H9 (cell line): ENCODE measurements around the gene GUCA1C. TPM values are rescaled to one million over a fixed set of nuclear protein-coding genes. Genes with fewer than 3 reads are reported as not detected.

Experiments
- DNase-seq: peaks from one replicate; pipeline ENCODE4 v3.0.0-alpha.2; 2017
- H2AFZ ChIP-seq: one replicate; pipeline ENCODE4 v1.6.1; 2013; ENCODE audit warnings: mild to moderate bottlenecking, low read length, control low read depth, moderate library complexity
- H2AK5ac ChIP-seq: 2 replicates; pipeline ENCODE4 v1.6.1; 2013; ENCODE audit warnings: low read length, control low read depth, mixed read lengths; ENCODE audit not compliant: insufficient read length
- H2BK120ac ChIP-seq: one replicate; pipeline ENCODE4 v1.6.1; 2013; ENCODE audit warnings: low read depth, mild to moderate bottlenecking, low read length, control low read depth, inconsistent platforms; ENCODE audit not compliant: poor library complexity, severe bottlenecking
- H2BK12ac ChIP-seq: 2 replicates; pipeline ENCODE4 v1.6.1; 2013; ENCODE audit warnings: low read length, control low read depth, mixed read lengths, low read depth; ENCODE audit not compliant: insufficient read length
- H2BK15ac ChIP-seq: 2 replicates; pipeline ENCODE4 v1.6.1; 2013; ENCODE audit warnings: low read depth, low read length, control low read depth
- H2BK20ac ChIP-seq: one replicate; pipeline ENCODE4 v1.6.1; 2013; ENCODE audit warnings: low read depth, mild to moderate bottlenecking, low read length, control low read depth, inconsistent platforms; ENCODE audit not compliant: poor library complexity, severe bottlenecking
- H2BK5ac ChIP-seq: 2 replicates; pipeline ENCODE4 v1.6.1; 2013; ENCODE audit warnings: low read length, control low read depth, mixed read lengths; ENCODE audit not compliant: insufficient read length
- H3K14ac ChIP-seq: 2 replicates; pipeline ENCODE4 v1.6.1; 2013; ENCODE audit warnings: low read length, control low read depth; ENCODE audit not compliant: insufficient read depth
- H3K18ac ChIP-seq: 2 replicates; pipeline ENCODE4 v1.6.1; 2013; ENCODE audit warnings: low read depth, mild to moderate bottlenecking, mixed read lengths, low read length, control low read depth; ENCODE audit not compliant: insufficient read length
- H3K23ac ChIP-seq: 2 replicates; pipeline ENCODE4 v1.6.1; 2013; ENCODE audit warnings: low read length, control low read depth, mixed read lengths, low read depth; ENCODE audit not compliant: insufficient read length
- H3K23me2 ChIP-seq: 2 replicates; pipeline ENCODE4 v1.6.1; 2013; ENCODE audit warnings: low read depth, mild to moderate bottlenecking, mixed read lengths, low read length, control low read depth; ENCODE audit not compliant: insufficient read length, poor library complexity, severe bottlenecking
- H3K27ac ChIP-seq: 2 replicates; pipeline ENCODE4 v1.5.1; 2013; ENCODE audit warnings: low read length, control low read depth, mixed read lengths, low read depth; ENCODE audit not compliant: insufficient read length
- H3K27me3 ChIP-seq: 2 replicates; pipeline ENCODE4 v1.6.1; 2013; ENCODE audit warnings: low read length, control low read depth, inconsistent platforms; ENCODE audit not compliant: insufficient read depth
- H3K4ac ChIP-seq: 2 replicates; pipeline ENCODE4 v1.6.1; 2013; ENCODE audit warnings: low read depth, mild to moderate bottlenecking, control low read depth, inconsistent platforms, low read length, moderate library complexity
- H3K4me1 ChIP-seq: 2 replicates; pipeline ENCODE4 v1.6.1; 2013; ENCODE audit warnings: low read length, control low read depth, inconsistent platforms; ENCODE audit not compliant: insufficient read depth
- H3K4me2 ChIP-seq: 2 replicates; pipeline ENCODE4 v1.6.1; 2013; ENCODE audit warnings: low read length, control low read depth, mixed read lengths; ENCODE audit not compliant: insufficient read length, insufficient read depth
- H3K56ac ChIP-seq: 2 replicates; pipeline ENCODE4 v1.6.1; 2013; ENCODE audit warnings: low read depth, mild to moderate bottlenecking, mixed read lengths, low read length, control low read depth; ENCODE audit not compliant: insufficient read length
- H3K79me1 ChIP-seq: 2 replicates; pipeline ENCODE4 v1.6.1; 2013; ENCODE audit warnings: low read depth, mild to moderate bottlenecking, moderate library complexity, low read length, control low read depth, inconsistent platforms; ENCODE audit not compliant: insufficient read depth, poor library complexity, severe bottlenecking
- H3K79me2 ChIP-seq: 2 replicates; pipeline ENCODE4 v1.6.1; 2013; ENCODE audit warnings: low read length, control low read depth, inconsistent platforms; ENCODE audit not compliant: insufficient read depth
- H3K9ac ChIP-seq: 2 replicates; pipeline ENCODE4 v1.6.1; 2013; ENCODE audit warnings: low read length, control low read depth, mixed read lengths; ENCODE audit not compliant: insufficient read length; ENCODE audit errors: extremely low read depth
- H3K9me3 ChIP-seq: one replicate; pipeline ENCODE4 v1.6.1; 2013; ENCODE audit warnings: low read depth, low read length, inconsistent platforms; ENCODE audit not compliant: control insufficient read depth
- H3T11ph ChIP-seq: one replicate; pipeline ENCODE4 v1.6.1; 2013; ENCODE audit warnings: mild to moderate bottlenecking, low read length, control low read depth, inconsistent platforms
- H4K20me1 ChIP-seq: one replicate; pipeline ENCODE4 v1.6.1; 2013; ENCODE audit not compliant: control insufficient read depth, insufficient read length, insufficient read depth
- H4K5ac ChIP-seq: 2 replicates; pipeline ENCODE4 v1.6.1; 2013; ENCODE audit warnings: low read depth, mild to moderate bottlenecking, mixed read lengths, low read length, control low read depth; ENCODE audit not compliant: insufficient read length
- H4K8ac ChIP-seq: replicated peaks from 2 replicates; pipeline ENCODE4 v1.6.1; 2013; ENCODE audit warnings: low read length, control low read depth, mixed read lengths, low read depth; ENCODE audit not compliant: insufficient read length
- H4K91ac ChIP-seq: 2 replicates; pipeline ENCODE4 v1.6.1; 2013; ENCODE audit warnings: low read depth, mild to moderate bottlenecking, moderate library complexity, mixed read lengths, low read length, control low read depth; ENCODE audit not compliant: insufficient read length
- H3K27ac Mint-ChIP-seq, 3 experiments: 2 replicates in 2 of 3; 3 replicates in 1 of 3; pipeline ENCODE4 v1.8.0; 2020 to 2021; ENCODE audit warnings: mixed read lengths in 3 of 3, mild to moderate bottlenecking in 1 of 3, moderate library complexity in 1 of 3
- H3K27me3 Mint-ChIP-seq: 2 replicates; pipeline ENCODE4 v1.8.0; 2021; ENCODE audit warnings: low read depth, mild to moderate bottlenecking, moderate library complexity, mixed read lengths
- H3K36me3 Mint-ChIP-seq, 3 experiments: 2 replicates in 2 of 3; 3 replicates in 1 of 3; pipeline ENCODE4 v1.8.0; 2020 to 2021; ENCODE audit warnings: low read depth in 3 of 3, mixed read lengths in 3 of 3; ENCODE audit not compliant: insufficient read depth in 1 of 3
- H3K4me1 Mint-ChIP-seq, 2 experiments: 2 replicates each; pipeline ENCODE4 v1.8.0; 2020; ENCODE audit warnings: mixed read lengths in 2 of 2
- H3K4me3 Mint-ChIP-seq, 2 experiments: 2 replicates in 1 of 2; 3 replicates in 1 of 2; pipeline ENCODE4 v1.8.0; 2020 to 2021; ENCODE audit warnings: mild to moderate bottlenecking in 2 of 2, mixed read lengths in 2 of 2, moderate library complexity in 1 of 2
- H3K9me3 Mint-ChIP-seq, 2 experiments: 2 replicates in 1 of 2; 3 replicates in 1 of 2; pipeline ENCODE4 v1.8.0; 2020; ENCODE audit warnings: mild to moderate bottlenecking in 2 of 2, mixed read lengths in 2 of 2, moderate library complexity in 1 of 2
- WGBS: extraction: QIAGEN DNeasy Blood & Tissue Kit; methylation state at CpG from one replicate; pipeline ENCODE4 v1.1.7; 2013; ENCODE audit warnings: missing lambda C conversion rate, low lambda C conversion rate, mixed read lengths; ENCODE audit not compliant: insufficient read length; ENCODE audit errors: extremely low coverage; 5-methylcytosine and 5-hydroxymethylcytosine counted together
- total RNA-seq: library from RNA; stranded (reverse); gene quantifications from 2 replicates; pipeline ENCODE4 v1.2.1, GENCODE V29; 2021
- TF ChIP-seq, protein P1 (sequence below): fragments of 200-600 bp; sonication (generic); conservative IDR thresholded peaks from 3 replicates; pipeline ENCODE4 v1.8.0; 2021; ENCODE audit warnings: antibody characterized with exemption, mild to moderate bottlenecking

Gene GUCA1C
- total RNA-seq, 1 experiment from 2014 or later, result not detected

DNA sequence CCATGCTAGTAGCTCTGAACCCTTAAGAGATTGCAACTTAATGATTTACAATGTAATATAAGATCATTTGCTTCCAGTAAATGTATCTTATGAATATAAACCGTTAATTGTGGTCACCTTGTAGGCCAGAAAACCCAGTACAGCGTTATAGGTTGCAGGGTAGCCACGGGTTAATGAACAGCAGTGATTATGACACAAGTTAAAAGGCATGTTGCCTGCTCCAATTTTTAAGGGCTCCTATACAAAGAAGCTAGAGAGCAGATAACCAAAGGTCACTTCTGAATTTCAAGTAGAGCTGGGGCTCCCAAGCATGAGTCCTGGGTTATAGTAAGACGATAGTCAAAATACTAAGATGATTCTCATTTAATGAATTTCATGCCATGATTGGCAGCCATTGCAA lies 13.5 kb downstream of the GUCA1C start:
- Histone ChIP-seq H2BK120ac (no peak overlapping the region), H3K4ac (no peak overlapping the region), H3K9me3 (no peaks in the 10 kb centered on the region), H4K91ac (no peak overlapping the region), H3K4me2 (no peak overlapping the region), H3K14ac (no peak overlapping the region), H2BK15ac (no peak overlapping the region), H3K79me1 (no peaks in the 10 kb centered on the region), H3K56ac (no peak overlapping the region), H4K5ac (no peak overlapping the region), H2BK5ac (no peak overlapping the region), H2BK20ac (no peak overlapping the region), H2AFZ (no peak overlapping the region), H3K9ac (no peak overlapping the region), H4K20me1 (no peaks in the 10 kb centered on the region), H3K23me2 (no peaks in the 10 kb centered on the region), H3K27me3 (no peaks in the 10 kb centered on the region), H3K27ac (no peak overlapping the region), H3K18ac (no peak overlapping the region), H3T11ph (no peak overlapping the region), H2AK5ac (no peak overlapping the region), H3K79me2 (no peaks in the 10 kb centered on the region), H2BK12ac (no peak overlapping the region), H3K4me1 (no peaks in the 10 kb centered on the region), H4K8ac (no peak overlapping the region), H3K23ac (no peak overlapping the region)
- TF ChIP-seq, protein P1, sequence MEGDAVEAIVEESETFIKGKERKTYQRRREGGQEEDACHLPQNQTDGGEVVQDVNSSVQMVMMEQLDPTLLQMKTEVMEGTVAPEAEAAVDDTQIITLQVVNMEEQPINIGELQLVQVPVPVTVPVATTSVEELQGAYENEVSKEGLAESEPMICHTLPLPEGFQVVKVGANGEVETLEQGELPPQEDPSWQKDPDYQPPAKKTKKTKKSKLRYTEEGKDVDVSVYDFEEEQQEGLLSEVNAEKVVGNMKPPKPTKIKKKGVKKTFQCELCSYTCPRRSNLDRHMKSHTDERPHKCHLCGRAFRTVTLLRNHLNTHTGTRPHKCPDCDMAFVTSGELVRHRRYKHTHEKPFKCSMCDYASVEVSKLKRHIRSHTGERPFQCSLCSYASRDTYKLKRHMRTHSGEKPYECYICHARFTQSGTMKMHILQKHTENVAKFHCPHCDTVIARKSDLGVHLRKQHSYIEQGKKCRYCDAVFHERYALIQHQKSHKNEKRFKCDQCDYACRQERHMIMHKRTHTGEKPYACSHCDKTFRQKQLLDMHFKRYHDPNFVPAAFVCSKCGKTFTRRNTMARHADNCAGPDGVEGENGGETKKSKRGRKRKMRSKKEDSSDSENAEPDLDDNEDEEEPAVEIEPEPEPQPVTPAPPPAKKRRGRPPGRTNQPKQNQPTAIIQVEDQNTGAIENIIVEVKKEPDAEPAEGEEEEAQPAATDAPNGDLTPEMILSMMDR, result no peak
- Mint-ChIP-seq H3K27ac (no peak overlapping the region), H3K4me1 (no peaks in the 10 kb centered on the region), H3K9me3 (no peaks in the 10 kb centered on the region), H3K36me3 (no peaks in the 10 kb centered on the region), H3K27me3 (no peaks in the 10 kb centered on the region), H3K4me3 (no peak overlapping the region)
- no peak for DNase-seq
- WGBS, result no CpG with 5 or more reads among the region's 4 CpGs
